Ascending aorta (tissue), 2 donors: ENCODE results near the gene PFAS. TPM values are rescaled to one million over a fixed set of nuclear protein-coding genes. Genes with fewer than 3 reads are reported as not detected.
"Not testable (repeated sequence)": the region's sequence is repeated elsewhere in the genome, so short reads cannot be mapped to it uniquely, and the experiment has no call there.

ENCODE experiments used
- DNase-seq, 2 donors: peaks; one replicate each; pipeline ENCODE4 v3.0.0-alpha.2; 2019; ENCODE audit warnings: low spot score in 2 of 2
- H3K27ac ChIP-seq, 2 donors: fragments of 200-600 bp; sonication (generic); one replicate each; pipeline ENCODE4 v1.5.1; 2016 to 2017; ENCODE audit warnings: mild to moderate bottlenecking in 1 of 2
- H3K27me3 ChIP-seq: fragments of 200-600 bp; sonication (generic); one replicate; pipeline ENCODE4 v1.5.1; 2017
- H3K36me3 ChIP-seq, 2 donors: fragments of 200-600 bp; sonication (generic); one replicate each; pipeline ENCODE4 v1.5.1; 2016
- H3K4me1 ChIP-seq, 2 donors: fragments of 200-600 bp; sonication (generic); one replicate each; pipeline ENCODE4 v1.5.1; 2016 to 2017; ENCODE audit warnings: mild to moderate bottlenecking in 1 of 2
- H3K4me3 ChIP-seq, 2 donors: fragments of 200-600 bp; sonication (generic); one replicate each; pipeline ENCODE4 v1.5.1; 2016 to 2017; ENCODE audit warnings: mild to moderate bottlenecking in 1 of 2
- H3K9me3 ChIP-seq, 2 donors: fragments of 200-600 bp; sonication (generic); one replicate each; pipeline ENCODE4 v1.5.1; 2016
- intact Hi-C: fragments of 100-400 bp; cut with DNase I; formaldehyde crosslinking; loops from one replicate; pipeline ENCODE4 v1.15.1; 2023
- total RNA-seq: library from RNA; depleted of rRNA; stranded (reverse); fragments of >200 nt; gene quantifications from one replicate; pipeline ENCODE4 v1.1.0, GENCODE V29; 2016
- TF ChIP-seq, protein P1 (sequence below), 3 experiments: fragments of 200-600 bp in 2 of 3; fragments of 450-650 bp in 1 of 3; sonication (generic) in 2 of 3; IDR thresholded peaks; one replicate each; pipeline ENCODE4 v1.5.1; 2016 to 2019; ENCODE audit warnings: antibody characterized with exemption in 3 of 3, mild to moderate bottlenecking in 1 of 3, moderate library complexity in 1 of 3

Gene PFAS
- total RNA-seq, 1 donor from 2014 or later: 108 TPM

DNA sequence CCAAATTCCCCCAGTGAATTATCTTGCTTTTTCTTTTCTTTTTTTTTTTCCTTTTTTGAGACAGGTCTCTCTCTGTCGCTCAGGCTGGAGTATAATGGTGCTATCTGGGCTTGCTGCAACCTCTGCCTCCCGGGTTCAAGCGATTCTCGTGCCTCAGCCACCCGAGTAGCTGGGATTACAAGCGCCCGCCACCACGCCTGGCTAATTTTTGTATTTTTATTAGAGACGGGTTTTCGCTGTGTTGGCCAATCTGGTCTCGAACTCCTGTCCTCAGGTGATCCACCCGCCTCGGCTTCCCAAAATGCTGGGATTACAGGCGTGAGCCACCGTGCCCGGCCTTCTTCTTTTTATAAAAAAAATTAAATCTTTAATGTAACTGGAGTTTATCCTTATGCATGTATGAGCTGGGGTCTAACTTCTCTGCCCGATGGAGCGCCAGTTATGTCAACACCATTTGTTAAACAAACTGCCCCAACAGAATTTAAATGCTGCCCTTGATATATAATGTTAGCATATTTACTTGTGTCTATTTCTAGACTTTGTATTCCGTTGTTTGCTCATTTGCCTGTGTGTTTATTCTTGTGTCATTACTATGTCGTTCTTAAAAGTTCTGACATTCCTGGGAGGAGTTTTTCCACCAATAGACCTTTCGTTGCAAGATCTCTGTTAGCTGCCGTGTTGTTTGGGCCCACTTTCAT lies 38.2 kb upstream of the PFAS start:
- Histone ChIP-seq H3K4me1 (peaks cover 0 to 15% of the 10 kb centered on the region in 2 donors), H3K36me3 (no peaks in the 10 kb centered on the region), H3K4me3 (peak overlapping the region; percentile 63 to 74), H3K27me3 (no peaks in the 10 kb centered on the region), H3K9me3 (no peaks in the 10 kb centered on the region), H3K27ac (peak overlapping the region; percentile 78 to 80)
- no peak for DNase-seq
- TF ChIP-seq, protein P1, sequence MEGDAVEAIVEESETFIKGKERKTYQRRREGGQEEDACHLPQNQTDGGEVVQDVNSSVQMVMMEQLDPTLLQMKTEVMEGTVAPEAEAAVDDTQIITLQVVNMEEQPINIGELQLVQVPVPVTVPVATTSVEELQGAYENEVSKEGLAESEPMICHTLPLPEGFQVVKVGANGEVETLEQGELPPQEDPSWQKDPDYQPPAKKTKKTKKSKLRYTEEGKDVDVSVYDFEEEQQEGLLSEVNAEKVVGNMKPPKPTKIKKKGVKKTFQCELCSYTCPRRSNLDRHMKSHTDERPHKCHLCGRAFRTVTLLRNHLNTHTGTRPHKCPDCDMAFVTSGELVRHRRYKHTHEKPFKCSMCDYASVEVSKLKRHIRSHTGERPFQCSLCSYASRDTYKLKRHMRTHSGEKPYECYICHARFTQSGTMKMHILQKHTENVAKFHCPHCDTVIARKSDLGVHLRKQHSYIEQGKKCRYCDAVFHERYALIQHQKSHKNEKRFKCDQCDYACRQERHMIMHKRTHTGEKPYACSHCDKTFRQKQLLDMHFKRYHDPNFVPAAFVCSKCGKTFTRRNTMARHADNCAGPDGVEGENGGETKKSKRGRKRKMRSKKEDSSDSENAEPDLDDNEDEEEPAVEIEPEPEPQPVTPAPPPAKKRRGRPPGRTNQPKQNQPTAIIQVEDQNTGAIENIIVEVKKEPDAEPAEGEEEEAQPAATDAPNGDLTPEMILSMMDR (IDR thresholded peaks at IDR 0.05): no peak
- intact Hi-C loops: loop anchor here (1.0 kb wide), 1 partner anchor 21 kb away; the partner anchor contains the start of gene BORCS6

GRCh38 chr17:8212312-8213180 lies 36.5 kb upstream of the PFAS start:
- H3K27me3 ChIP-seq: no peaks in the 10 kb centered on the region
- intact Hi-C loops: no loop called here
- TF ChIP-seq, protein P1 (IDR thresholded peaks at IDR 0.05): no peak
- no peak for DNase-seq
- H3K36me3 ChIP-seq: no peaks in the 10 kb centered on the region
- H3K4me3 ChIP-seq: no peak overlapping the region
- peaks cover 0 to 15% of the 10 kb centered on the region in 2 donors for H3K4me1 ChIP-seq
- H3K27ac ChIP-seq: no peak overlapping the region
- no peaks in the 10 kb centered on the region for H3K9me3 ChIP-seq

GRCh38 chr17:8214000-8214399 lies 35.1 kb upstream of the PFAS start:
- H3K4me1 ChIP-seq: peaks cover 0 to 15% of the 10 kb centered on the region in 2 donors
- intact Hi-C loops, H3K4me3 ChIP-seq: not testable (repeated sequence)

GRCh38 chr17:8220783-8221662 lies 28.1 kb upstream of the PFAS start:
- Histone ChIP-seq H3K36me3 (no peaks in the 10 kb centered on the region), H3K9me3 (no peaks in the 10 kb centered on the region), H3K27ac (peak overlapping the region; percentile 94 to 96), H3K27me3 (no peaks in the 10 kb centered on the region), H3K4me3 (peak overlapping the region; percentile 72 to 82), H3K4me1 (peaks cover 8 to 13% of the 10 kb centered on the region in 2 donors)
- peak; percentile 80 to 96 for DNase-seq
- intact Hi-C loops: loop anchor here (1.0 to 10.0 kb wide), 5 partner anchors 34 to 304 kb away; partner anchors contain the start of genes RNF227 and RPL26
- TF ChIP-seq, protein P1 (IDR thresholded peaks at IDR 0.05): no peak

More at GRCh38 chr17:8214000-8214399, 35.1 kb upstream of the PFAS start:
- H3K27me3 ChIP-seq, H3K9me3 ChIP-seq, DNase-seq, H3K27ac ChIP-seq, H3K36me3 ChIP-seq: not testable (repeated sequence)

GRCh38 chr17:8221663-8222379 lies 27.3 kb upstream of the PFAS start:
- intact Hi-C loops: loop anchor here (1.0 to 10.0 kb wide), 8 partner anchors 35 to 379 kb away; partner anchors contain the start of genes RANGRF, RNF227 and RPL26
- Histone ChIP-seq H3K27me3 (no peaks in the 10 kb centered on the region), H3K9me3 (no peaks in the 10 kb centered on the region), H3K36me3 (no peaks in the 10 kb centered on the region), H3K27ac (peak overlapping the region; percentile 94 to 96), H3K4me3 (peak overlapping the region; percentile 72 to 82), H3K4me1 (peaks cover 8 to 15% of the 10 kb centered on the region in 2 donors)
- DNase-seq: peak; percentile 38 to 95
- TF ChIP-seq, protein P1 (IDR thresholded peaks at IDR 0.05): no peak
